HL-60 (cell line): ENCODE results near the gene TUBB8.

ENCODE experiments used
- GABPA ChIP-seq: IDR thresholded peaks from 2 replicates; pipeline ENCODE4 v1.6.1; 2012; ENCODE audit warnings: low read depth
- POLR2AphosphoS5 ChIP-seq: IDR thresholded peaks from 2 replicates; pipeline ENCODE4 v1.6.1; 2012; ENCODE audit warnings: low read depth
- SPI1 ChIP-seq: IDR thresholded peaks from 2 replicates; pipeline ENCODE4 v1.6.1; 2012; ENCODE audit warnings: low read depth, mild to moderate bottlenecking, borderline replicate concordance
- TF ChIP-seq, protein P1 (sequence below): IDR thresholded peaks from one replicate; pipeline ENCODE4 v1.5.1; 2011; ENCODE audit warnings: low read length, control low read depth, inconsistent platforms; ENCODE audit not compliant: insufficient read depth
- TF ChIP-seq, protein P2 (sequence below): IDR thresholded peaks from 2 replicates; pipeline ENCODE4 v1.6.1; 2012; ENCODE audit warnings: low read depth; ENCODE audit not compliant: insufficient replicate concordance

GRCh38 chr10:94613-95012 lies 45.5 kb upstream of the TUBB8 start:
- TF ChIP-seq, protein P1, sequence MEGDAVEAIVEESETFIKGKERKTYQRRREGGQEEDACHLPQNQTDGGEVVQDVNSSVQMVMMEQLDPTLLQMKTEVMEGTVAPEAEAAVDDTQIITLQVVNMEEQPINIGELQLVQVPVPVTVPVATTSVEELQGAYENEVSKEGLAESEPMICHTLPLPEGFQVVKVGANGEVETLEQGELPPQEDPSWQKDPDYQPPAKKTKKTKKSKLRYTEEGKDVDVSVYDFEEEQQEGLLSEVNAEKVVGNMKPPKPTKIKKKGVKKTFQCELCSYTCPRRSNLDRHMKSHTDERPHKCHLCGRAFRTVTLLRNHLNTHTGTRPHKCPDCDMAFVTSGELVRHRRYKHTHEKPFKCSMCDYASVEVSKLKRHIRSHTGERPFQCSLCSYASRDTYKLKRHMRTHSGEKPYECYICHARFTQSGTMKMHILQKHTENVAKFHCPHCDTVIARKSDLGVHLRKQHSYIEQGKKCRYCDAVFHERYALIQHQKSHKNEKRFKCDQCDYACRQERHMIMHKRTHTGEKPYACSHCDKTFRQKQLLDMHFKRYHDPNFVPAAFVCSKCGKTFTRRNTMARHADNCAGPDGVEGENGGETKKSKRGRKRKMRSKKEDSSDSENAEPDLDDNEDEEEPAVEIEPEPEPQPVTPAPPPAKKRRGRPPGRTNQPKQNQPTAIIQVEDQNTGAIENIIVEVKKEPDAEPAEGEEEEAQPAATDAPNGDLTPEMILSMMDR = no peak
- TF ChIP-seq GABPA (no peak), POLR2AphosphoS5 (no peak), SPI1 (no peak)
- TF ChIP-seq, protein P2, sequence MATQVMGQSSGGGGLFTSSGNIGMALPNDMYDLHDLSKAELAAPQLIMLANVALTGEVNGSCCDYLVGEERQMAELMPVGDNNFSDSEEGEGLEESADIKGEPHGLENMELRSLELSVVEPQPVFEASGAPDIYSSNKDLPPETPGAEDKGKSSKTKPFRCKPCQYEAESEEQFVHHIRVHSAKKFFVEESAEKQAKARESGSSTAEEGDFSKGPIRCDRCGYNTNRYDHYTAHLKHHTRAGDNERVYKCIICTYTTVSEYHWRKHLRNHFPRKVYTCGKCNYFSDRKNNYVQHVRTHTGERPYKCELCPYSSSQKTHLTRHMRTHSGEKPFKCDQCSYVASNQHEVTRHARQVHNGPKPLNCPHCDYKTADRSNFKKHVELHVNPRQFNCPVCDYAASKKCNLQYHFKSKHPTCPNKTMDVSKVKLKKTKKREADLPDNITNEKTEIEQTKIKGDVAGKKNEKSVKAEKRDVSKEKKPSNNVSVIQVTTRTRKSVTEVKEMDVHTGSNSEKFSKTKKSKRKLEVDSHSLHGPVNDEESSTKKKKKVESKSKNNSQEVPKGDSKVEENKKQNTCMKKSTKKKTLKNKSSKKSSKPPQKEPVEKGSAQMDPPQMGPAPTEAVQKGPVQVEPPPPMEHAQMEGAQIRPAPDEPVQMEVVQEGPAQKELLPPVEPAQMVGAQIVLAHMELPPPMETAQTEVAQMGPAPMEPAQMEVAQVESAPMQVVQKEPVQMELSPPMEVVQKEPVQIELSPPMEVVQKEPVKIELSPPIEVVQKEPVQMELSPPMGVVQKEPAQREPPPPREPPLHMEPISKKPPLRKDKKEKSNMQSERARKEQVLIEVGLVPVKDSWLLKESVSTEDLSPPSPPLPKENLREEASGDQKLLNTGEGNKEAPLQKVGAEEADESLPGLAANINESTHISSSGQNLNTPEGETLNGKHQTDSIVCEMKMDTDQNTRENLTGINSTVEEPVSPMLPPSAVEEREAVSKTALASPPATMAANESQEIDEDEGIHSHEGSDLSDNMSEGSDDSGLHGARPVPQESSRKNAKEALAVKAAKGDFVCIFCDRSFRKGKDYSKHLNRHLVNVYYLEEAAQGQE = no peak
